GM06990 (cell line): Measurements from ENCODE around the gene NEDD9.

Source experiments
- DNase-seq: peaks from one replicate; pipeline ENCODE4 v3.0.0-alpha.2; 2011; ENCODE audit not compliant: insufficient read length; ENCODE audit errors: extremely low read depth
- H3K27me3 ChIP-seq: replicated peaks from 2 replicates; pipeline ENCODE4 v1.6.0; 2011; ENCODE audit warnings: low read length; ENCODE audit not compliant: control insufficient read depth, insufficient read depth
- H3K36me3 ChIP-seq: 2 replicates; pipeline ENCODE4 v1.5.1; 2011; ENCODE audit warnings: low read length; ENCODE audit not compliant: control insufficient read depth, insufficient read depth
- H3K4me3 ChIP-seq: replicated peaks from 2 replicates; pipeline ENCODE4 v1.5.1; 2011; ENCODE audit warnings: low read depth, mild to moderate bottlenecking, control low read depth, low read length
- TF ChIP-seq, protein P1 (sequence below): IDR thresholded peaks from 2 replicates; pipeline ENCODE4 v1.5.1; 2011; ENCODE audit warnings: low read length, control low read depth, mild to moderate bottlenecking, inconsistent platforms; ENCODE audit not compliant: insufficient read depth, poor library complexity, severe bottlenecking

Gene NEDD9

DNA sequence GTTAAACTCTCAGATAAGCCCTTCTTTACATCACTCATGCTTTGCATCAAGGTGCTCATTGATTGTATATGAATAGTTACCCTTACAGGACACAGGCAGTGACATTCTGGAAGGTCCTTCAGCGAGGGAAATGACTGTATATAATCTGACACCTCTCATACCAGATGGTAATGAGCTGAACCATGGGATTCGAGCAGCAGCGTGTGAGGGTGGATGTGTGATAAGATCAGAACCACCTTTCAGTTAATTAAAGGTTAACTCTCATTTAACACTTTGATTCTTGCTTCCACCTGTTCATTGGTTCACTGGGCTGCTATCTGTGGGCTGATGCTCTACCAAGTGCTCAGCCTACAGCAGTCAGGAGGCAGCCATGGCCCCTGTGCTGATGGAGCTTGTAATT is 24.2 kb downstream of the NEDD9 start:
- H3K36me3 ChIP-seq = peaks cover 14% of the 10 kb centered on the region
- TF ChIP-seq, protein P1, sequence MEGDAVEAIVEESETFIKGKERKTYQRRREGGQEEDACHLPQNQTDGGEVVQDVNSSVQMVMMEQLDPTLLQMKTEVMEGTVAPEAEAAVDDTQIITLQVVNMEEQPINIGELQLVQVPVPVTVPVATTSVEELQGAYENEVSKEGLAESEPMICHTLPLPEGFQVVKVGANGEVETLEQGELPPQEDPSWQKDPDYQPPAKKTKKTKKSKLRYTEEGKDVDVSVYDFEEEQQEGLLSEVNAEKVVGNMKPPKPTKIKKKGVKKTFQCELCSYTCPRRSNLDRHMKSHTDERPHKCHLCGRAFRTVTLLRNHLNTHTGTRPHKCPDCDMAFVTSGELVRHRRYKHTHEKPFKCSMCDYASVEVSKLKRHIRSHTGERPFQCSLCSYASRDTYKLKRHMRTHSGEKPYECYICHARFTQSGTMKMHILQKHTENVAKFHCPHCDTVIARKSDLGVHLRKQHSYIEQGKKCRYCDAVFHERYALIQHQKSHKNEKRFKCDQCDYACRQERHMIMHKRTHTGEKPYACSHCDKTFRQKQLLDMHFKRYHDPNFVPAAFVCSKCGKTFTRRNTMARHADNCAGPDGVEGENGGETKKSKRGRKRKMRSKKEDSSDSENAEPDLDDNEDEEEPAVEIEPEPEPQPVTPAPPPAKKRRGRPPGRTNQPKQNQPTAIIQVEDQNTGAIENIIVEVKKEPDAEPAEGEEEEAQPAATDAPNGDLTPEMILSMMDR = no peak
- H3K4me3 ChIP-seq = no peak overlapping the region
- DNase-seq = no peak
- no peaks in the 10 kb centered on the region for H3K27me3 ChIP-seq

DNA sequence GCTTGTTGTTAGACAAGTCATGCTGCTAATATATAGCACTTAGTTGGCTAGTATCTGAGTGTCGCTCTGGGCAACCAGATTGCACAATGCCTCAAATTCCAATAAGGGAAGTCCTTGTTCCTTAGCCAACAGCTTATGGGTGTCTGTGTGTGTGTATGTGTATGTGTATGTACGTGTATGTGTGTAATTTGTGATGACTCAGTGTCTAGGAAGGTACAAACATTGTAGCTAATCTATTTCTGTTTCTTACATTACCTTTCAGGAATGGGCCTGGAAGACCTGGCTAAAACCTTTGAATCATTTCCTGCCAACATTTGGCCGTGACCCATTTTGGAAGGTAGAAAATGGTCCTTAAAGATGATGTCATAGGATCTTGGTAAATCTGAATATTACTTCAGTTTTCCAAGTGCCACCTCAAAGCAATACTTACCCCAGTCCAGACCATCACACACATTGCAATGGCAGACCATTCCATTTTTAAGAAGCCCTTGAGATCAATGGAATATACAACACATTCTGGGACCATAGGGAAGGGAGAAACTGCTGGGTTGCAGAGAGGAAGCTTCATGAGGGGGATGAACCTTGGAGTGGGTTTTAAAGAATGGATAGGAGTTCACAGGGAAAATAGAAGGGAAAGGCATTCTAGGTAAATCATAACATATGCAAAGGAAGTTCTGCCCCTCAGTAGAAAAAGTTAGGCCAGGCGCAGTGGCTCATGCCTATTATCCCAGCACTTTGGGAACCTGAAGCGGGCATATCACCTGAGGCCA is 25.1 kb downstream of the NEDD9 start:
- no peaks in the 10 kb centered on the region for H3K27me3 ChIP-seq
- H3K4me3 ChIP-seq = no peak overlapping the region
- peaks cover 17% of the 10 kb centered on the region for H3K36me3 ChIP-seq
- TF ChIP-seq, protein P1 = no peak
- DNase-seq = no peak

DNA sequence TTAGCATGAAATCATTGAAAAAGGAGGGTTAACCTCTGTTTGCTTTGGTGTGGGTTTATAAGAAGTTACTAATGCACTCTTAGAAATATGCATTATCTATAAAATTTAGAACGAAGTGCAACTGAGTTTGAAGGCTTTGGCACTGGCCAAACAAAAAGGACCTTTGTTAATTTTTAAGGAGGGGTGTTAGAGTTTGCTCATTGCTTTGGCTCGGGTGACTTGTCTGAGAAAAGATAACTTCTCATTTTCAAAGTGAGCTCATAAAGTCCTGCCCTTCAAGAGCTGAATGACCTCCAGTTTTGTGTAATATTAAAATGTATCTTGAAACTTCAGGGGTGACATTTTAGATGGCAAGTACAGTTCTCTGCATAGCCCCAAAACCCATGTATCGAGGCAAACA is 25.9 kb downstream of the NEDD9 start:
- H3K4me3 ChIP-seq = no peak overlapping the region
- no peaks in the 10 kb centered on the region for H3K27me3 ChIP-seq
- TF ChIP-seq, protein P1 = no peak
- DNase-seq = no peak
- peaks cover 17% of the 10 kb centered on the region for H3K36me3 ChIP-seq

DNA sequence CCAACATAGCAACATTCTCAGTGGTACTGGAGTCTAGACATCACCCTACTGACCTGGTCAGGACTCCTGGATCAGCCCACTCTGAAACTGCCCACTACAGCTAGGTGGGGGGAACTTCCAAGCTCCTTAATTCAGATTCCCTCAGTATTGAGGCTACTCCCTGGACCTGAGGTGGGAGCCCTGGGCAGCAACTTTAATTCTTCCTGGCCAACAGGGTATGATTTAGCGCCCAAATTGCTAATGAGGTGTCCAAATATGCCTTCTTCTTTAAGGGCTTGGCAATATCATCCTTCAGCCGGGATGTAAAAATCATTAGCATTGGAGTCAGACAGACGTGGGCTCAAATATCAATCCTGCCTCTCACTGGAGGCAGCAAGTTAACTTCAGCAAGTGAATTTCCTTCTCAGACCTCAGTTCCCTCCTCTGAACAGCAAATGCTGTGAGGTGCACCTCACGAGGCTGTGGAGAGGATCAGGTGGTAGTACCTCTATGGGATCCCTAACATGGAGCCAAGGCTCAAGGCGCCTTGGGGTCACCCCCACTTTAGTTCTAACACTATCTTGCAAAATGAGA is 27.6 kb downstream of the NEDD9 start:
- TF ChIP-seq, protein P1 = no peak
- no peak for DNase-seq
- H3K36me3 ChIP-seq = peaks cover 14% of the 10 kb centered on the region

DNA sequence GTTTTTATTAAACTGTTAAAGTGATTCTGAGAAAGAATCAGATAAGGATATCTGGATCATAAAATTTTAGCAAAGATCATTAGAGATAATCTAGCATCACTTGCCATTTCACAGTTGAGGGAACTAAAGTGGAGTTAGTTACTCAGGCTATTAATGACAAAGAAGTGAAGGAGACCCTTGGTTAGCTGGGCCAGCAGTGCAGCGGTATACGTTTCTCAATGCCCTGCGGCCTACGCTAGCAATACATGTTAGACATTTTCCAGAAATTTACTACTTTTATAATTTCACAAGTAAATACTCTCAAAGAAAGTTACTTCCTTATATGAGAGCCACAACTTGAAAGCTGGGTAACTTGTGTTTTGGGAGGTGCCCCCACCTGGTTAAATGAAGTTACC is 28.5 kb downstream of the NEDD9 start:
- Histone ChIP-seq H3K4me3 (no peak overlapping the region), H3K36me3 (peaks cover 10% of the 10 kb centered on the region), H3K27me3 (no peaks in the 10 kb centered on the region)
- TF ChIP-seq, protein P1 = no peak
- DNase-seq = no peak

More for the DNA sequence above, 27.6 kb downstream of the NEDD9 start:
- no peaks in the 10 kb centered on the region for H3K27me3 ChIP-seq
- no peak overlapping the region for H3K4me3 ChIP-seq
